Measurements from ENCODE around the gene ME3. TPM values are rescaled to one million over a fixed set of nuclear protein-coding genes. Genes with fewer than 3 reads are reported as not detected.
A peak's percentile ranks its signal among the peaks of the same experiment; 100 is the strongest.

ME3 gene
- total RNA-seq, 1 donor from 2014 or later: 10.8 TPM

DNA sequence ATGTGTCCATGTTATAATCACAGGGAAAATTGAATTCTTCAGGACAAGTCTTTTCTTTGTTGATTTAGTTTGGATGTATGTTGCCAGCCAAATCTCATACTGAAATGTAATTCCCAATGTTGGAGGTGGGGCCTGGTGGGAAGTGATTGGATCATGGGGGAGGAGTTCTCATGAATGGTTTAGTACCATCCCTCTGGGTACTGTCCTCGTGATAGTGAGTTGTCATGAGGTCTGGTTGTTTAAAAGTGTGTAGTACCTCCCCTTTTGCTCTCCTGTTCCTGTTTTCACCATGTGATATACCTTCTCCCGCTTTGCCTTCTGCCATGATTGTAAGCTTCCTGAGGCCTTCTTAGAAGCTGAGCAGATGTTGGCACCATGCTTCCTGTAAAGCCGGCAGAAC, 197.4 kb downstream of the ME3 start:
- TF ChIP-seq, protein P1, sequence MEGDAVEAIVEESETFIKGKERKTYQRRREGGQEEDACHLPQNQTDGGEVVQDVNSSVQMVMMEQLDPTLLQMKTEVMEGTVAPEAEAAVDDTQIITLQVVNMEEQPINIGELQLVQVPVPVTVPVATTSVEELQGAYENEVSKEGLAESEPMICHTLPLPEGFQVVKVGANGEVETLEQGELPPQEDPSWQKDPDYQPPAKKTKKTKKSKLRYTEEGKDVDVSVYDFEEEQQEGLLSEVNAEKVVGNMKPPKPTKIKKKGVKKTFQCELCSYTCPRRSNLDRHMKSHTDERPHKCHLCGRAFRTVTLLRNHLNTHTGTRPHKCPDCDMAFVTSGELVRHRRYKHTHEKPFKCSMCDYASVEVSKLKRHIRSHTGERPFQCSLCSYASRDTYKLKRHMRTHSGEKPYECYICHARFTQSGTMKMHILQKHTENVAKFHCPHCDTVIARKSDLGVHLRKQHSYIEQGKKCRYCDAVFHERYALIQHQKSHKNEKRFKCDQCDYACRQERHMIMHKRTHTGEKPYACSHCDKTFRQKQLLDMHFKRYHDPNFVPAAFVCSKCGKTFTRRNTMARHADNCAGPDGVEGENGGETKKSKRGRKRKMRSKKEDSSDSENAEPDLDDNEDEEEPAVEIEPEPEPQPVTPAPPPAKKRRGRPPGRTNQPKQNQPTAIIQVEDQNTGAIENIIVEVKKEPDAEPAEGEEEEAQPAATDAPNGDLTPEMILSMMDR (IDR thresholded peaks at IDR 0.05): no peak
- Mint-ChIP-seq H3K4me1 (ENCODE audit: low read depth) (peaks cover 70% of the 10 kb centered on the region), H3K4me3 (ENCODE audit: unreplicated experiment) (no peak overlapping the region), H3K36me3 (ENCODE audit: low read depth) (no peaks in the 10 kb centered on the region), H3K27ac (ENCODE audit: unreplicated experiment) (peak overlapping the region; percentile 24), H3K9me3 (ENCODE audit: low read depth) (peaks cover 3% of the 10 kb centered on the region), H3K27me3 (ENCODE audit: low read depth) (no peaks in the 10 kb centered on the region)
- no peak for DNase-seq (ENCODE audit: low spot score)

DNA sequence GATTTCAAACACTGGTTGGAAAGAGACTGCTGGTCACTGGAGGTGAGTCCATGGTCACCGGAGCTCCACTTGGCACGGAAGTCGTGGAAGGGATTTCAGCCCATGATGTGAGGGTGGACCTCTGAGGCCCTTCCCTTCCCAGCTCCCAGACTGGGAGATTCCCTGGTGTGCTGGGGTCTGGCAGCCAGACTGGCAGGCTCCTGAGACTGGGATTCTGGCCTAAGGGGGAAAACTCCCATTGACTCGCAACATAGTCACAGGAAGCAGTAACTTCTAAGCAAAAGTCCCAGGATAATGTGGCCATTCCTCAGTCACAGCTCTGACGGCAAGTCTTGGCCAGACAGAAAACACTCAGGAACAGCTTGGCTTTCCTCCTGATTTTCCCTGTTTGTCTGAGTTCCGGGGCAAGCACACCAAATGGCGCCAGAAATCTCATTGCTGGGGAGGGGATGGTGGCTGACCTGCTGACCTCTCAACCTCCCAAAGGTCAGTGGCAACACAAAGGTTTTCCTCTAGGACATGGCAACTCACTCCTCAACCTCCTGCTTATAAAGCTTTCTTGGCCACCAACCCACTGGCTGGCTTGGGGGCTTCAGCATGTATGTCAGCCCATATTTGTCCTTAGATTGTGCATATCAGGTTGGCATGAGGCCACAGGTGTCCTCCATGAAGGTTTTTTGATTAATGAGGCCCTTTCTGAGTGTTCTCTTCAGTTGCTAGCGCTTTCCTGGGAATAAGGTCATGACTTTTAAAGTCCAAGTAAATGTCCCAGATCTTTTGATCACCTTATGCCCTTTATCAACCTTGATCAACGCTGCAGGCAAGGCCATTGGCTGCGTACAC, 198.2 kb downstream of the ME3 start:
- no peak for DNase-seq (ENCODE audit: low spot score)
- H3K36me3 Mint-ChIP-seq (ENCODE audit: low read depth): no peaks in the 10 kb centered on the region
- H3K4me3 Mint-ChIP-seq (ENCODE audit: unreplicated experiment): no peak overlapping the region
- H3K9me3 Mint-ChIP-seq (ENCODE audit: low read depth): peaks cover 3% of the 10 kb centered on the region
- TF ChIP-seq, protein P1 (IDR thresholded peaks at IDR 0.05): no peak
- peak overlapping the region; percentile 60 for H3K27ac Mint-ChIP-seq (ENCODE audit: unreplicated experiment)
- peaks cover 74% of the 10 kb centered on the region for H3K4me1 Mint-ChIP-seq (ENCODE audit: low read depth)
- no peaks in the 10 kb centered on the region for H3K27me3 Mint-ChIP-seq (ENCODE audit: low read depth)

DNA sequence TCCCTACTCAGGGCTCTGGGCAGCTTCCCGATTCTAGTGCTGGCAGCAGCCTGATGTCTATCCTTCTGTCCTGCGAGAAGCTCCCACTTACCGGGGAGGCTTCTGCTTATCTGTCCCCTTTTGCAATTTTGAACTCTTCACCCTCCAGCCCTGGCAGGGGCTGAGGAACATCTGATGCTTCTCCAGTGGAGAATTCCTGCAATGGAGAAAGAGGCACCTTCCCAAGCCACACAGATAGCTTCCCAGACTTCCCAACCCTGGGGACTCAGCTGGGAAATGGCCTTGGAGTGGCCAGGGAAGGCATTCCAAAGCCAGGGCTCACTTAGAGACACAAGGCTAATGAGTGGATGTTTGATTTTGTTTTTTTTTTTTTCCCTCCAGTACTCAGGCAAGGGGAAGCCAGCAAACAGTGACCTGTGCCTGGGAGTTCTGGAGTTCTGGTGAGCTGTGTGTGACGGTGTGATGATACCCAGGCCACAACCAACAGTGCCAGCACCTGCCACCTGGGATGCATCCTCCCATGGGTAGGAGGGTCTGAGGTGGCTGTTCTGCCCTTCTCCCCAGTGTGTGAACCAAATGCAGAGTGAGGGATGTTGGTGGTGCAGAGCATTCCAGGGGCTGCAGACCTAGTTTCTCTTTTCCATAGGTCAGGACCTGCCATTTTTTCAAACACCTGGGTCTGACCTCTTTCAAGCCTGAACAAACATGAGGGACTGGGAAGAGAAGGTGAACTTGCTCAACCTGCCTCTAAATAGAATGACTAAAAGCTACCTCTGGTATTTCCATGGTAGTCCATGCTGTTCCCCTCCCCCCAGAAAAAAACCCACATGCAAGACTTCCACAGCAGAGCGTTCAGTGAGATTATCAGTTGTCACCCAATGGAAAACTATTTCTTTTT, 202.7 kb downstream of the ME3 start:
- Mint-ChIP-seq H3K27ac (ENCODE audit: unreplicated experiment) (no peak overlapping the region), H3K4me1 (ENCODE audit: low read depth) (peaks cover 37% of the 10 kb centered on the region)
- no peak for DNase-seq (ENCODE audit: low spot score)

DNA sequence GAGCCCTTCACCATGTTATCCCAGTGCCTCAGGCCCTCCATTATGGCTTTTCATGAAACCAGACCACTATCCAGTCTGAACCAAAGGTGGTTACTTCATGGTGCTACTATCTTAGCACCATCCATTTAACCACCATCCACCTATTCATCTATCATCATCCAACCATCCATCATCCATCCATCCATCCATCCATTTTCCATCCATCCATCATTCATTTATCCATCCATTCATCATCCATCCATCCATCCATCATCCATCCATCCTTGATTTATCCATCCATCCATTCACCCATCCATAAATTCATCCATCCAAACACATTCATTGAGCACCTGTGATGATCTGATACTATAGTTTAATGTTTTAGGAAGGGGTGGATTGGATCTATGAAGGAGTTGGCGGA, 204.2 kb downstream of the ME3 start:
- H3K4me3 Mint-ChIP-seq (ENCODE audit: unreplicated experiment): no peak overlapping the region
- no peaks in the 10 kb centered on the region for H3K9me3 Mint-ChIP-seq (ENCODE audit: low read depth)
- no peak for DNase-seq (ENCODE audit: low spot score)
- H3K4me1 Mint-ChIP-seq (ENCODE audit: low read depth): peaks cover 23% of the 10 kb centered on the region
- H3K27me3 Mint-ChIP-seq (ENCODE audit: low read depth): no peaks in the 10 kb centered on the region
- no peak overlapping the region for H3K27ac Mint-ChIP-seq (ENCODE audit: unreplicated experiment)
- H3K36me3 Mint-ChIP-seq (ENCODE audit: low read depth): peaks cover 3% of the 10 kb centered on the region
- TF ChIP-seq, protein P1 (IDR thresholded peaks at IDR 0.05): no peak

More for the DNA sequence above, 202.7 kb downstream of the ME3 start:
- no peaks in the 10 kb centered on the region for H3K9me3 Mint-ChIP-seq (ENCODE audit: low read depth)
- no peaks in the 10 kb centered on the region for H3K27me3 Mint-ChIP-seq (ENCODE audit: low read depth)
- no peak overlapping the region for H3K4me3 Mint-ChIP-seq (ENCODE audit: unreplicated experiment)
- TF ChIP-seq, protein P1 (IDR thresholded peaks at IDR 0.05): no peak
- peaks cover 2% of the 10 kb centered on the region for H3K36me3 Mint-ChIP-seq (ENCODE audit: low read depth)

DNA sequence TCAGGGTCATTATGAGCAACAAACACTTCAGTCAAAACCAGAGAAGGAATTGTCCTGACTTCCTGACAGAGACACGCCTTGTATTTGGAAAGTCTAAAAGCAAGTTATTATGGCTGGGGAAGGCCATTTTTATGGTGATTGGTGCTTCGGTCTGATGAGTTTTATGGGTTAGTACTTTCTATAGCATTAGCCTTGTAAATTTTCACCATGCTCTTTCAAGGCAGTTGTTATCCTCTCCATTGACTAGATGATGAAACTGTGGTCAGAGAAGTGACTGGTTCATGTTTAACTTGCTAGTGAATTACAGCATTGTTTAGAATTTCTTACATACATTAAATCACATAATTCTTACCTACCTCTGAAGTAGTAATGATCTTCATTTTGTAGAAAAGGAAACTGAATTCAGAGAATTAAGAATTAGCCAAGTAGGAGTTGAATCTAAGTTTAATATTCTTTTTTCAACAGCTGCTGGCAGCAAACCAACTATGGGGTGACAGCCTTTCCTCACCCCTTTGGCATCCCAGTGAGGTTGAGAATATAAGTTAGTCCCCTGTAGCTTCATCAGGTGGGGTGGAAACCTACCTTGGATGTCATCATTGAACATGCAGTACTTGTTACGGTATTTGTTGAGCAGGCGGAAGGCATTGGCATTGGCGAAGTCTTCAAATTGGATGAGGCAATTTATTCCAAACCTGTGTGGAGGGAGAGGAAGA, 207.8 kb downstream of the ME3 start:
- Mint-ChIP-seq H3K4me3 (ENCODE audit: unreplicated experiment) (no peak overlapping the region), H3K4me1 (ENCODE audit: low read depth) (peaks cover 30% of the 10 kb centered on the region), H3K27ac (ENCODE audit: unreplicated experiment) (no peak overlapping the region), H3K27me3 (ENCODE audit: low read depth) (no peaks in the 10 kb centered on the region), H3K9me3 (ENCODE audit: low read depth) (no peaks in the 10 kb centered on the region), H3K36me3 (ENCODE audit: low read depth) (peaks cover 5% of the 10 kb centered on the region)
- TF ChIP-seq, protein P1 (IDR thresholded peaks at IDR 0.05): no peak
- no peak for DNase-seq (ENCODE audit: low spot score)

Data from chondrocyte (in vitro differentiated cells).